GM12878 (cell line): ENCODE measurements around the gene B4GALNT4. TPM values are rescaled to one million over a fixed set of nuclear protein-coding genes. Genes with fewer than 3 reads are reported as not detected.

Experiments used
- CHD1 ChIP-seq: IDR thresholded peaks from 2 replicates; pipeline ENCODE4 v1.6.1; 2012; ENCODE audit warnings: low read depth, low read length, improper control_type of control experiment
- CREB1 ChIP-seq: IDR thresholded peaks from 2 replicates; pipeline ENCODE4 v1.6.1; 2012; ENCODE audit warnings: low read depth, mild to moderate bottlenecking, inconsistent platforms
- CUX1 ChIP-seq: IDR thresholded peaks from 2 replicates; pipeline ENCODE4 v1.6.1; 2012; ENCODE audit warnings: improper control_type of control experiment, low read depth, low read length; ENCODE audit not compliant: insufficient replicate concordance
- EED ChIP-seq: sonication (generic); IDR thresholded peaks from 2 replicates; pipeline ENCODE4 v1.6.1; 2016; ENCODE audit warnings: antibody characterized with exemption, low read depth
- ETV6 ChIP-seq, 2 experiments: fragments of 450-650 bp in 1 of 2; IDR thresholded peaks in 1 of 2; conservative IDR thresholded peaks in 1 of 2; 2 replicates each; pipeline ENCODE4 v1.6.1; 2014; ENCODE audit warnings: antibody characterized with exemption in 1 of 2, borderline replicate concordance in 1 of 2, low read depth in 1 of 2, mild to moderate bottlenecking in 1 of 2, moderate library complexity in 1 of 2
- KDM1A ChIP-seq: fragments of 200-600 bp; sonication (generic); IDR thresholded peaks from 2 replicates; pipeline ENCODE4 v1.6.1; 2016; ENCODE audit warnings: borderline replicate concordance
- NFYB ChIP-seq: IDR thresholded peaks from 2 replicates; pipeline ENCODE4 v1.6.1; 2011; ENCODE audit warnings: low read depth, mild to moderate bottlenecking, low read length, improper control_type of control experiment, moderate library complexity; ENCODE audit not compliant: insufficient read depth
- NKRF ChIP-seq: fragments of 450-650 bp; conservative IDR thresholded peaks from 2 replicates; pipeline ENCODE4 v1.6.1; 2017; ENCODE audit warnings: mild to moderate bottlenecking, moderate library complexity
- RAD51 ChIP-seq: fragments of 450-650 bp; IDR thresholded peaks from 2 replicates; pipeline ENCODE4 v1.6.1; 2016; ENCODE audit warnings: moderate library complexity, mild to moderate bottlenecking, inconsistent platforms
- SKIL ChIP-seq: fragments of 450-650 bp; IDR thresholded peaks from 2 replicates; pipeline ENCODE4 v1.6.1; 2017; ENCODE audit warnings: mild to moderate bottlenecking, low read depth, inconsistent platforms; ENCODE audit not compliant: poor library complexity, severe bottlenecking
- TCF12 ChIP-seq: IDR thresholded peaks from 2 replicates; pipeline ENCODE4 v1.6.1; 2011; ENCODE audit warnings: low read depth, mild to moderate bottlenecking, low read length
- ZNF217 ChIP-seq: fragments of 450-650 bp; IDR thresholded peaks from 2 replicates; pipeline ENCODE4 v1.6.1; 2017; ENCODE audit warnings: antibody characterized with exemption, mild to moderate bottlenecking
- ZNF24 ChIP-seq: fragments of 450-650 bp; IDR thresholded peaks from 2 replicates; pipeline ENCODE4 v1.6.1; 2017; ENCODE audit warnings: antibody characterized with exemption, mild to moderate bottlenecking
- ZZZ3 ChIP-seq: IDR thresholded peaks from 2 replicates; pipeline ENCODE4 v1.6.1; 2011; ENCODE audit warnings: low read depth; ENCODE audit not compliant: control insufficient read depth, insufficient read length
- polyA plus RNA-seq, 11 experiments: library from polyadenylated mRNA; depleted of rRNA in 4 of 11; unstranded in 6 of 11; stranded (reverse) in 5 of 11; fragments of >200 nt; fragmentation: Nextera tagmentation in 4 of 11; fragmentation: Illumina TruSeq in 1 of 11; extraction: Ambion mirVana in 4 of 11; extraction: Trizol in 1 of 11; gene quantifications; 1 replicate in 1 of 11; 2 replicates in 10 of 11; pipeline versions ENCODE4 v1.2.1 to v1.2.3, GENCODE V29; 2011 to 2016; ENCODE audit warnings: inconsistent platforms in 2 of 11, missing spikeins in 2 of 11, low read depth in 1 of 11
- total RNA-seq, 4 experiments: library from RNA; depleted of rRNA in 3 of 4; stranded (reverse); fragments of >200 nt in 3 of 4; fragmentation: Illumina TruSeq in 1 of 4; extraction: Trizol in 1 of 4; gene quantifications; 2 replicates each; pipeline versions ENCODE4 v1.2.1 to v1.2.3, GENCODE V29; 2013 to 2021
- TF ChIP-seq, protein P1 (sequence below): fragments of 450-650 bp; IDR thresholded peaks from 2 replicates; pipeline ENCODE4 v1.6.1; 2017; ENCODE audit warnings: mild to moderate bottlenecking
- TF ChIP-seq, protein P2 (sequence below): fragments of 450-650 bp; IDR thresholded peaks from 2 replicates; pipeline ENCODE4 v1.6.1; 2017; ENCODE audit warnings: low read depth, mild to moderate bottlenecking, moderate library complexity

B4GALNT4 gene
- total and polyA plus RNA-seq, 10 of the 15 experiments (the other 5 are each of a cell fraction or from before 2014, with no cell fraction given), result 0.04 to 0.82 (median 0.40) TPM; not detected in 6

DNA sequence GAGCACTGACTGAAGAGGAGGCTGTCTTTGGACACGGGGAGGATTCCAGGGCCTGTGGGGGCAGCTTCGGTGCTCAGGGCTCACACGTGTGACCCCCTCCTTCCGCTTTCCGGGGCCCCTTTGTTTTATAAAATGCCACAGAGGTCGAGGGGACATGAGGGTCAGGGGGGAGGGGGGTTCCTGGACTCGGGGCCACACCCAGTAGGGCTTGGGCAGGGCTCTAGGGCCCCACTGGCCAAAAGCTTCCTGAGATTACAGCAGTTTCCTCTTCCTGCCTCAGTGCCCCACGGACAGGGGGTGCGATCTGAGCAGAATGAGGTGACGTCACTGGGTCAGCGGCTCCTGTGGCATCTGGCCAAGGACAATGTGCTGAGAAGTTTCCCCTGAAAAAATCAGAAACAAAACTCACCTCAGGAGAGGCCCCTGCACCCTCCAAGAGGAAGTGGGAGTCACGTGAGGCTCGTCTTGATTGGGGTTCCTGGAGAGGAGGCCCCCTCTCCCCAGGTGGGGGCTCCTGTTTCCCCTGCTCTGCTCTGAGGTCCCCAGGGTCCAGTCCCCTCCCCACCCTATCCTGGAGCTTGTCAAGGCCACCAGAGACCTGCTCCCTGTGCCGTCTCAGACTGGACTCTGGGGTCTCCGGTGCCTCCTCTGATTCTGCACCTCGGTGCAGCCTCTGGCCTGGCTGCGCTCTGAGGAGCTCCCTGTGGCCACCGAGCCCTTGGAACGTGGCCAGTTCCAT, 42.3 kb upstream of the B4GALNT4 start (continued):
- TF ChIP-seq NKRF (no peak), KDM1A (no peak), ZNF217 (no peak), CREB1 (peak; percentile 85), RAD51 (peak; percentile 96), CUX1 (peak; percentile 38), EED (peak; percentile 85), CHD1 (no peak), ZNF24 (no peak), TCF12 (no peak), ZZZ3 (no peak), ETV6 (conservative IDR thresholded peaks at IDR 0.05 in 1 of 2, IDR thresholded peaks at IDR 0.05 in 1 of 2; ENCODE audit: borderline replicate concordance in 1 of 2, low read depth in 1 of 2) (peak in 1 of 2 experiments; percentile 94; a peak in 2 of 4 replicates), SKIL (peak; percentile 79), NFYB (0 out of 2 replicates have a peak, but pooled peaks have one; percentile 37)
- TF ChIP-seq, protein P1, sequence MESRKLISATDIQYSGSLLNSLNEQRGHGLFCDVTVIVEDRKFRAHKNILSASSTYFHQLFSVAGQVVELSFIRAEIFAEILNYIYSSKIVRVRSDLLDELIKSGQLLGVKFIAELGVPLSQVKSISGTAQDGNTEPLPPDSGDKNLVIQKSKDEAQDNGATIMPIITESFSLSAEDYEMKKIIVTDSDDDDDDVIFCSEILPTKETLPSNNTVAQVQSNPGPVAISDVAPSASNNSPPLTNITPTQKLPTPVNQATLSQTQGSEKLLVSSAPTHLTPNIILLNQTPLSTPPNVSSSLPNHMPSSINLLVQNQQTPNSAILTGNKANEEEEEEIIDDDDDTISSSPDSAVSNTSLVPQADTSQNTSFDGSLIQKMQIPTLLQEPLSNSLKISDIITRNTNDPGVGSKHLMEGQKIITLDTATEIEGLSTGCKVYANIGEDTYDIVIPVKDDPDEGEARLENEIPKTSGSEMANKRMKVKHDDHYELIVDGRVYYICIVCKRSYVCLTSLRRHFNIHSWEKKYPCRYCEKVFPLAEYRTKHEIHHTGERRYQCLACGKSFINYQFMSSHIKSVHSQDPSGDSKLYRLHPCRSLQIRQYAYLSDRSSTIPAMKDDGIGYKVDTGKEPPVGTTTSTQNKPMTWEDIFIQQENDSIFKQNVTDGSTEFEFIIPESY, result no peak
- TF ChIP-seq, protein P2, sequence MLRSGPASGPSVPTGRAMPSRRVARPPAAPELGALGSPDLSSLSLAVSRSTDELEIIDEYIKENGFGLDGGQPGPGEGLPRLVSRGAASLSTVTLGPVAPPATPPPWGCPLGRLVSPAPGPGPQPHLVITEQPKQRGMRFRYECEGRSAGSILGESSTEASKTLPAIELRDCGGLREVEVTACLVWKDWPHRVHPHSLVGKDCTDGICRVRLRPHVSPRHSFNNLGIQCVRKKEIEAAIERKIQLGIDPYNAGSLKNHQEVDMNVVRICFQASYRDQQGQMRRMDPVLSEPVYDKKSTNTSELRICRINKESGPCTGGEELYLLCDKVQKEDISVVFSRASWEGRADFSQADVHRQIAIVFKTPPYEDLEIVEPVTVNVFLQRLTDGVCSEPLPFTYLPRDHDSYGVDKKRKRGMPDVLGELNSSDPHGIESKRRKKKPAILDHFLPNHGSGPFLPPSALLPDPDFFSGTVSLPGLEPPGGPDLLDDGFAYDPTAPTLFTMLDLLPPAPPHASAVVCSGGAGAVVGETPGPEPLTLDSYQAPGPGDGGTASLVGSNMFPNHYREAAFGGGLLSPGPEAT, result peak; percentile 89
